ENCODE results near the gene NEK10. TPM values are rescaled to one million over a fixed set of nuclear protein-coding genes. Genes with fewer than 3 reads are reported as not detected.
"Not testable (repeated sequence)": the region's sequence is repeated elsewhere in the genome, so short reads cannot be mapped to it uniquely, and the experiment has no call there.

NEK10 gene
- total RNA-seq, 1 donor from 2014 or later, result 4.2 TPM

DNA sequence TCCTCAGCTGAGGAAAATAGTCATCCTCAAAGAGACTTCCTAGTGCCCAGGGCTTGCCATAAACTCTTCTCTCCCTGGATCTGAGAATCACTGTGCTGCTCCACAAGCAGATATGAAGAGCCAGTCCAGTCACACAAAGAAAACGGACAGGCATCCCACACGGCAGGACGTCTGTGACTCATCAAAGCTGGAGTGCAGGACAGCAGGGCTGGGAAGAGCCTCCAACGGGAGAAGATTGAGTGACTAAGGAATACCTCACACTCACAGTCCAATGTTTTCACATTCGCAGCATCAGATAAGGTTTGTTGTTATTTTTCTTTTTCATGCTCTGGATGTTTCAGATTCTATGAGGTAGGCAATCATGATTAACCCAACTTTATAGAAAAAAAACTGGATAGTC, 57.8 kb downstream of the NEK10 start:
- no peaks in the 10 kb centered on the region for H3K9me3 Mint-ChIP-seq
- peaks cover 9% of the 10 kb centered on the region for H3K4me1 Mint-ChIP-seq (ENCODE audit: unreplicated experiment)
- no peak for DNase-seq (ENCODE audit: extremely low spot score, unreplicated experiment)
- H3K27me3 Mint-ChIP-seq, result no peaks in the 10 kb centered on the region
- no peak overlapping the region for H3K4me3 Mint-ChIP-seq
- TF ChIP-seq, protein P1, sequence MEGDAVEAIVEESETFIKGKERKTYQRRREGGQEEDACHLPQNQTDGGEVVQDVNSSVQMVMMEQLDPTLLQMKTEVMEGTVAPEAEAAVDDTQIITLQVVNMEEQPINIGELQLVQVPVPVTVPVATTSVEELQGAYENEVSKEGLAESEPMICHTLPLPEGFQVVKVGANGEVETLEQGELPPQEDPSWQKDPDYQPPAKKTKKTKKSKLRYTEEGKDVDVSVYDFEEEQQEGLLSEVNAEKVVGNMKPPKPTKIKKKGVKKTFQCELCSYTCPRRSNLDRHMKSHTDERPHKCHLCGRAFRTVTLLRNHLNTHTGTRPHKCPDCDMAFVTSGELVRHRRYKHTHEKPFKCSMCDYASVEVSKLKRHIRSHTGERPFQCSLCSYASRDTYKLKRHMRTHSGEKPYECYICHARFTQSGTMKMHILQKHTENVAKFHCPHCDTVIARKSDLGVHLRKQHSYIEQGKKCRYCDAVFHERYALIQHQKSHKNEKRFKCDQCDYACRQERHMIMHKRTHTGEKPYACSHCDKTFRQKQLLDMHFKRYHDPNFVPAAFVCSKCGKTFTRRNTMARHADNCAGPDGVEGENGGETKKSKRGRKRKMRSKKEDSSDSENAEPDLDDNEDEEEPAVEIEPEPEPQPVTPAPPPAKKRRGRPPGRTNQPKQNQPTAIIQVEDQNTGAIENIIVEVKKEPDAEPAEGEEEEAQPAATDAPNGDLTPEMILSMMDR (conservative IDR thresholded peaks at IDR 0.05), result no peak
- no peak overlapping the region for H3K27ac Mint-ChIP-seq
- H3K36me3 Mint-ChIP-seq, result no peaks in the 10 kb centered on the region

- no peaks in the 10 kb centered on the region for H3K36me3 Mint-ChIP-seq
- H3K4me3 Mint-ChIP-seq, result no peak overlapping the region
- DNase-seq (ENCODE audit: extremely low spot score, unreplicated experiment), result no peak
- H3K27ac Mint-ChIP-seq, result no peak overlapping the region
- H3K4me1 Mint-ChIP-seq (ENCODE audit: unreplicated experiment), result peaks cover 9% of the 10 kb centered on the region
- no peaks in the 10 kb centered on the region for H3K9me3 Mint-ChIP-seq
- H3K27me3 Mint-ChIP-seq, result no peaks in the 10 kb centered on the region
- TF ChIP-seq, protein P1 (conservative IDR thresholded peaks at IDR 0.05), result no peak
These were observed 58.5 kb downstream of the NEK10 start for GRCh38 chr3:27310688-27311087.

DNA sequence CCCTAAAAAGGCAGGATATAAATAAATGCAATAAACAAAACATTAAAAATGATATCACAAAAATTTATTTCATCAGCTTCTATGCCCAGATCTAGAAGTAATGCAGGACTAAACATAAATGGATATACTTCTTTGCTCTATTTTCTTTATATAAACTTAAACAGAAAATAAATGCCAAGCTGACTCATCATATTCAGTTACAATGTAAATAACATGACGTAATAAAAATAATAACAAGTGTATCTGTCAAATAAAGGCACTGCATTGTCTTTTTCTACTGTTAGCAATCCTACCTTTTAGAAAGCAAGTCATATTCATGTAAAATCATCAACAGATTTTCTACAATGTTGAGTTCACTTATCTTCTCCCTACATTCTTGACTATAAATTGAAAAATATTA, 61.6 kb downstream of the NEK10 start:
- H3K4me3 Mint-ChIP-seq, result no peak overlapping the region

GRCh38 chr3:27302891-27303290, 66.3 kb downstream of the NEK10 start:
- Mint-ChIP-seq H3K36me3 (peaks cover 5% of the 10 kb centered on the region), H3K27me3 (no peaks in the 10 kb centered on the region), H3K27ac (no peak overlapping the region), H3K9me3 (no peaks in the 10 kb centered on the region), H3K4me1 (ENCODE audit: unreplicated experiment) (no peaks in the 10 kb centered on the region), H3K4me3 (no peak overlapping the region)
- TF ChIP-seq, protein P1 (conservative IDR thresholded peaks at IDR 0.05), result no peak
- DNase-seq (ENCODE audit: extremely low spot score, unreplicated experiment), result no peak

More for the DNA sequence above, 61.6 kb downstream of the NEK10 start:
- Mint-ChIP-seq H3K36me3 (no peaks in the 10 kb centered on the region), H3K27ac (no peak overlapping the region), H3K27me3 (no peaks in the 10 kb centered on the region), H3K4me1 (ENCODE audit: unreplicated experiment) (peaks cover 9% of the 10 kb centered on the region), H3K9me3 (no peaks in the 10 kb centered on the region)
- DNase-seq (ENCODE audit: extremely low spot score, unreplicated experiment), result no peak
- TF ChIP-seq, protein P1 (conservative IDR thresholded peaks at IDR 0.05), result no peak

- not testable (repeated sequence) for H3K27me3 Mint-ChIP-seq, H3K36me3 Mint-ChIP-seq
These were observed 70.2 kb downstream of the NEK10 start for GRCh38 chr3:27298981-27299380.

GRCh38 chr3:27293939-27294338, 75.2 kb downstream of the NEK10 start:
- TF ChIP-seq, protein P1 (conservative IDR thresholded peaks at IDR 0.05), result no peak
- H3K27ac Mint-ChIP-seq, result no peak overlapping the region
- no peaks in the 10 kb centered on the region for H3K9me3 Mint-ChIP-seq
- no peak overlapping the region for H3K4me3 Mint-ChIP-seq
- no peaks in the 10 kb centered on the region for H3K4me1 Mint-ChIP-seq (ENCODE audit: unreplicated experiment)
- no peak for DNase-seq (ENCODE audit: extremely low spot score, unreplicated experiment)
- H3K27me3 Mint-ChIP-seq, result no peaks in the 10 kb centered on the region
- no peaks in the 10 kb centered on the region for H3K36me3 Mint-ChIP-seq

More at GRCh38 chr3:27298981-27299380, 70.2 kb downstream of the NEK10 start:
- not testable (repeated sequence) for DNase-seq (ENCODE audit: extremely low spot score, unreplicated experiment); H3K9me3 Mint-ChIP-seq; H3K27ac Mint-ChIP-seq; H3K4me3 Mint-ChIP-seq; H3K4me1 Mint-ChIP-seq (ENCODE audit: unreplicated experiment)

Data from type B pancreatic cell (in vitro differentiated cells).